HCT116 (cell line): ENCODE measurements around the gene IRF2BP2. TPM values are rescaled to one million over a fixed set of nuclear protein-coding genes. Genes with fewer than 3 reads are reported as not detected.

Experiments
- ATAC-seq: fragments of 200-7000 bp; cut with Tn5 transposase; 2 replicates; pipeline ENCODE4 v1.9.1; 2020; ENCODE audit warnings: mild to moderate bottlenecking, moderate library complexity
- BruUV-seq: library from RNA; stranded (reverse); fragments of 400-500 nt; replicated peaks from 2 replicates; lab custom pipeline; 2021; lab: Mats Ljungman, UMichigan
- CTCF ChIA-PET: fragments of 300-600 bp; sonication (Branson Sonifier 250); formaldehyde crosslinking; loops from one replicate; lab custom pipeline; 2021; ENCODE audit warnings: antibody characterized with exemption; lab: Charles Lee
- POLR2A ChIA-PET: fragments of 300-600, 350-600 bp; sonication (Branson Sonifier 250); formaldehyde crosslinking; loops from one replicate; lab custom pipeline; 2021; ENCODE audit warnings: antibody characterized with exemption; lab: Charles Lee
- RAD21 ChIA-PET, 2 experiments: fragments of 300-600 bp; sonication (Branson Sonifier 250); formaldehyde crosslinking; loops; one replicate each; lab custom pipeline; 2023; ENCODE audit warnings: low total read pairs in 2 of 2; ENCODE audit not compliant: uncharacterized antibody in 2 of 2, unreplicated experiment in 2 of 2, low non-redundant PET in 1 of 2; lab: Charles Lee
- DNase-seq: peaks from one replicate; pipeline ENCODE4 v3.0.0-alpha.2; 2010; ENCODE audit warnings: low read depth, low spot score
- H2AFZ ChIP-seq: fragments of 200-600 bp; shearing (Covaris generic), sonication (generic); 2 replicates; pipeline ENCODE4 v1.6.1; 2017; ENCODE audit warnings: low read depth, mixed run types, mixed read lengths, antibody characterized with exemption, low read length; ENCODE audit not compliant: poor library complexity, severe bottlenecking
- H3K27ac ChIP-seq: 2 replicates; pipeline ENCODE4 v1.5.1; 2012; ENCODE audit warnings: low read depth, low read length
- H3K27me3 ChIP-seq: fragments of 200-600 bp; sonication (generic); 2 replicates; pipeline ENCODE4 v1.6.1; 2016; ENCODE audit warnings: mixed run types, low read length, mixed read lengths; ENCODE audit not compliant: insufficient read depth
- H3K36me3 ChIP-seq, 2 experiments: fragments of 200-500 bp in 1 of 2; fragments of 200-600 bp in 1 of 2; sonication (Bioruptor generic) in 1 of 2; sonication (generic) in 1 of 2; 2 replicates each; pipeline versions ENCODE4 v1.5.1 to v1.6.1; 2014 to 2016; ENCODE audit warnings: low read length in 2 of 2, inconsistent platforms in 1 of 2, mixed read lengths in 1 of 2, mixed run types in 1 of 2; ENCODE audit not compliant: insufficient read depth in 2 of 2, control insufficient read depth in 1 of 2
- H3K4me1 ChIP-seq, 2 experiments: fragments of 200-600 bp in 1 of 2; sonication (generic) in 1 of 2; 2 replicates each; pipeline versions ENCODE4 v1.5.1 to v1.6.1; 2012 to 2017; ENCODE audit warnings: low read length in 2 of 2, inconsistent platforms in 1 of 2, mild to moderate bottlenecking in 1 of 2, mixed read lengths in 1 of 2, mixed run types in 1 of 2, moderate library complexity in 1 of 2; ENCODE audit not compliant: insufficient read depth in 2 of 2, control insufficient read depth in 1 of 2
- H3K4me2 ChIP-seq: fragments of 200-600 bp; sonication (generic); 2 replicates; pipeline ENCODE4 v1.6.1; 2017; ENCODE audit warnings: mixed run types, low read length, mixed read lengths
- H3K4me3 ChIP-seq, 2 experiments: fragments of 200-600 bp in 1 of 2; sonication (generic) in 1 of 2; replicated peaks in 1 of 2; 2 replicates each; pipeline ENCODE4 v1.5.1; 2011 to 2016; ENCODE audit warnings: low read length in 2 of 2, control low read depth in 1 of 2, low read depth in 1 of 2, mild to moderate bottlenecking in 1 of 2, mixed read lengths in 1 of 2, mixed run types in 1 of 2
- H3K79me2 ChIP-seq: fragments of 200-600 bp; sonication (generic); 2 replicates; pipeline ENCODE4 v1.6.1; 2017; ENCODE audit warnings: mild to moderate bottlenecking, mixed run types, low read length, moderate library complexity, mixed read lengths; ENCODE audit not compliant: insufficient read depth
- H3K9ac ChIP-seq: fragments of 200-600 bp; sonication (generic); 2 replicates; pipeline ENCODE4 v1.6.1; 2016; ENCODE audit warnings: low read length, mixed read lengths
- H3K9me2 ChIP-seq: fragments of 200-600 bp; sonication (generic), shearing (Covaris generic); 2 replicates; pipeline ENCODE4 v1.6.1; 2017; ENCODE audit warnings: mixed run types, mild to moderate bottlenecking, moderate library complexity; ENCODE audit not compliant: insufficient read depth
- H3K9me3 ChIP-seq, 2 experiments: fragments of 200-500 bp in 1 of 2; fragments of 200-600 bp in 1 of 2; sonication (Bioruptor generic) in 1 of 2; sonication (generic) in 1 of 2; 2 replicates each; pipeline ENCODE4 v1.6.1; 2014 to 2017; ENCODE audit warnings: low read length in 2 of 2, mixed read lengths in 2 of 2, inconsistent platforms in 1 of 2, low read depth in 1 of 2, mild to moderate bottlenecking in 1 of 2, mixed run types in 1 of 2, moderate library complexity in 1 of 2; ENCODE audit not compliant: control insufficient read depth in 1 of 2, insufficient read depth in 1 of 2
- H4K20me1 ChIP-seq: fragments of 200-600 bp; sonication (generic), shearing (Covaris generic); 2 replicates; pipeline ENCODE4 v1.6.1; 2017; ENCODE audit warnings: mixed run types, mild to moderate bottlenecking, moderate library complexity; ENCODE audit not compliant: insufficient read depth
- CBX3 ChIP-seq: IDR thresholded peaks from 2 replicates; pipeline ENCODE4 v1.6.1; 2012; ENCODE audit warnings: low read depth
- SIN3A ChIP-seq: IDR thresholded peaks from 2 replicates; pipeline ENCODE4 v1.6.1; 2012; ENCODE audit warnings: low read depth
- TCF7L2 ChIP-seq: IDR thresholded peaks from 2 replicates; pipeline ENCODE4 v1.7.0; 2011; ENCODE audit warnings: borderline replicate concordance, inconsistent platforms; ENCODE audit not compliant: insufficient read depth, insufficient read length; ENCODE audit errors: extremely low read depth
- YY1 ChIP-seq: IDR thresholded peaks from 2 replicates; pipeline ENCODE4 v1.6.1; 2011; ENCODE audit warnings: low read length, low read depth, moderate library complexity, mild to moderate bottlenecking; ENCODE audit not compliant: insufficient replicate concordance; ENCODE audit errors: extremely low read depth
- ZBTB33 ChIP-seq: IDR thresholded peaks from 2 replicates; pipeline ENCODE4 v1.6.1; 2011; ENCODE audit warnings: mild to moderate bottlenecking, low read length, moderate library complexity; ENCODE audit not compliant: insufficient replicate concordance; ENCODE audit errors: extremely low read depth
- ZFX ChIP-seq: fragments of 450-650 bp; IDR thresholded peaks from 2 replicates; pipeline ENCODE4 v1.6.1; 2017
- intact Hi-C: fragments of 100-400 bp; cut with micrococcal nuclease; formaldehyde crosslinking; loops from 2 replicates; pipeline ENCODE4 v1.10.0; 2022
- total RNA-seq: library from RNA; stranded (reverse); gene quantifications from one replicate; pipeline ENCODE4 v1.2.1, GENCODE V29; 2021; ENCODE audit not compliant: unreplicated experiment
- TF ChIP-seq, protein P1 (sequence below): IDR thresholded peaks from 2 replicates; pipeline ENCODE4 v1.6.1; 2012

Gene IRF2BP2
- total RNA-seq, 1 experiment from 2014 or later: 61.3 TPM

- TF ChIP-seq ZBTB33: no peak
Measured at GRCh38 chr1:234631721-234632125, 21.7 kb upstream of the IRF2BP2 start (continued).

GRCh38 chr1:234629026-234629425 is 19.0 kb upstream of the IRF2BP2 start:
- H3K4me1 ChIP-seq: peaks cover 6 to 31% of the 10 kb centered on the region in 2 experiments; a peak in 3 of 4 replicates
- no peak for DNase-seq
- H2AFZ ChIP-seq: no peak overlapping the region
- no TSS peak for BruUV-seq
- H3K36me3 ChIP-seq: no peaks in the 10 kb centered on the region
- no peak overlapping the region for H3K4me2 ChIP-seq
- TF ChIP-seq ZFX: no peak
- TF ChIP-seq CBX3: no peak
- no peak for TF ChIP-seq TCF7L2
- TF ChIP-seq, protein P1, sequence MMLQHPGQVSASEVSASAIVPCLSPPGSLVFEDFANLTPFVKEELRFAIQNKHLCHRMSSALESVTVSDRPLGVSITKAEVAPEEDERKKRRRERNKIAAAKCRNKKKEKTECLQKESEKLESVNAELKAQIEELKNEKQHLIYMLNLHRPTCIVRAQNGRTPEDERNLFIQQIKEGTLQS: no peak
- TF ChIP-seq SIN3A: no peak
- no peak for TF ChIP-seq YY1
- TF ChIP-seq, all 23 proteins: peak for 0
- Histone ChIP-seq H3K27me3 (no peaks in the 10 kb centered on the region), H3K79me2 (no peaks in the 10 kb centered on the region), H3K4me3 (no peak overlapping the region), H4K20me1 (no peaks in the 10 kb centered on the region), H3K9me3 (no peaks in the 10 kb centered on the region), H3K9ac (no peak overlapping the region), H3K27ac (no peak overlapping the region), H3K9me2 (no peaks in the 10 kb centered on the region; the same call in 1 of the 2 replicates)
- ChIA-PET CTCF (no interaction called here), POLR2A (interaction anchor here (0.8 kb wide), 2 partner anchors 17 to 18 kb away, joined by 3 read pairs; no protein-coding TSS in a partner anchor), RAD21 (no interaction called here)
- intact Hi-C loops: no loop called here
- no peak for ATAC-seq
